Suprapubic skin (tissue), 4 donors: ENCODE results near the gene RAD51AP1. TPM values are rescaled to one million over a fixed set of nuclear protein-coding genes. Genes with fewer than 3 reads are reported as not detected.

Experiments used
- DNase-seq, 2 donors: peaks; one replicate each; pipeline ENCODE4 v3.0.0-alpha.2; 2019; ENCODE audit warnings: low spot score in 2 of 2
- H3K27ac ChIP-seq: fragments of 200-600 bp; sonication (generic); one replicate; pipeline ENCODE4 v1.5.1; 2019
- H3K27me3 ChIP-seq: fragments of 200-600 bp; sonication (generic); one replicate; pipeline ENCODE4 v1.5.1; 2019
- H3K36me3 ChIP-seq: fragments of 200-600 bp; sonication (generic); one replicate; pipeline ENCODE4 v1.5.1; 2019
- H3K4me1 ChIP-seq: fragments of 200-600 bp; sonication (generic); one replicate; pipeline ENCODE4 v1.5.1; 2019
- H3K4me3 ChIP-seq: fragments of 200-600 bp; sonication (generic); one replicate; pipeline ENCODE4 v1.5.1; 2019; ENCODE audit warnings: mild to moderate bottlenecking
- H3K9me3 ChIP-seq: fragments of 200-600 bp; sonication (generic); one replicate; pipeline ENCODE4 v1.5.1; 2019
- EP300 ChIP-seq: sonication (generic); formaldehyde crosslinking; IDR thresholded peaks from one replicate; pipeline ENCODE4 v1.6.1; 2017; ENCODE audit warnings: antibody characterized with exemption
- POLR2A ChIP-seq, 2 donors: fragments of 450-650 bp; IDR thresholded peaks; one replicate each; pipeline ENCODE4 v1.6.1; 2017; ENCODE audit warnings: antibody characterized with exemption in 2 of 2, mild to moderate bottlenecking in 2 of 2, moderate library complexity in 2 of 2
- POLR2AphosphoS5 ChIP-seq, 3 donors: sonication (generic); formaldehyde crosslinking; IDR thresholded peaks; one replicate each; pipeline ENCODE4 v1.6.1; 2017; ENCODE audit warnings: antibody characterized with exemption in 3 of 3
- WGBS: methylation state at CpG from one replicate; pipeline ENCODE4 v1.1.5; 2018; 5-methylcytosine and 5-hydroxymethylcytosine counted together
- total RNA-seq, 4 donors: library from RNA; depleted of rRNA; stranded (reverse); fragments of >200 nt; gene quantifications; one replicate each; pipeline ENCODE4 v1.1.0, GENCODE V29; 2016
- TF ChIP-seq, protein P1 (sequence below), 2 donors: fragments of 200-600 bp in 1 of 2; fragments of 450-650 bp in 1 of 2; sonication (generic) in 1 of 2; IDR thresholded peaks; one replicate each; pipeline ENCODE4 v1.5.1; 2016 to 2019; ENCODE audit warnings: antibody characterized with exemption in 2 of 2, mild to moderate bottlenecking in 1 of 2, moderate library complexity in 1 of 2

Gene RAD51AP1
- total RNA-seq, 4 donors from 2014 or later, result 1.6 to 6.6 (median 3.2) TPM

DNA sequence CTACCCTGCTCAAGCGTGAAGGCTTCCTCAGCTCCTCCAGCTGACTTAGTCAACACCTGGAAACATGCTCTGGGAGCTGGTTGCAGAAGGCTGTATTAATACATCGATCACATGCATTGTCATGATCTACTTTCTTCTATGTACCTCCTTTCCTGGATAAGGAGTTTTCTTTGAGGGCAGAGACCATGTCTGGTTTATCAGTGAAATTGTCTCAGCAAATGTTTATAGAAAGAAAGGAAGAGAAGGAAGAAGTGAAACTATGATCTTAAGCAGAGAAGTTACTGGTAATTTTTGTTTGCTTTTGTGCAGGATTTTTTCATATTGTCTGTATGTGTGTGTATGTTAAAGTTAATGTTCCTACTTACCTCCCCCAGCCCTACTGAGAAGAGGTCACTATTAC lies 27.8 kb downstream of the RAD51AP1 start:
- H3K27ac ChIP-seq, result no peak overlapping the region
- 83% methylated on average over 2 of the region's 2 CpGs for WGBS
- no peak for DNase-seq
- H3K4me1 ChIP-seq, result peaks cover 10% of the 10 kb centered on the region
- H3K27me3 ChIP-seq, result no peaks in the 10 kb centered on the region
- H3K4me3 ChIP-seq, result no peak overlapping the region
- TF ChIP-seq POLR2AphosphoS5 (IDR thresholded peaks at IDR 0.05) (no peak), POLR2A (IDR thresholded peaks at IDR 0.05) (no peak), EP300 (no peak)
- TF ChIP-seq, protein P1, sequence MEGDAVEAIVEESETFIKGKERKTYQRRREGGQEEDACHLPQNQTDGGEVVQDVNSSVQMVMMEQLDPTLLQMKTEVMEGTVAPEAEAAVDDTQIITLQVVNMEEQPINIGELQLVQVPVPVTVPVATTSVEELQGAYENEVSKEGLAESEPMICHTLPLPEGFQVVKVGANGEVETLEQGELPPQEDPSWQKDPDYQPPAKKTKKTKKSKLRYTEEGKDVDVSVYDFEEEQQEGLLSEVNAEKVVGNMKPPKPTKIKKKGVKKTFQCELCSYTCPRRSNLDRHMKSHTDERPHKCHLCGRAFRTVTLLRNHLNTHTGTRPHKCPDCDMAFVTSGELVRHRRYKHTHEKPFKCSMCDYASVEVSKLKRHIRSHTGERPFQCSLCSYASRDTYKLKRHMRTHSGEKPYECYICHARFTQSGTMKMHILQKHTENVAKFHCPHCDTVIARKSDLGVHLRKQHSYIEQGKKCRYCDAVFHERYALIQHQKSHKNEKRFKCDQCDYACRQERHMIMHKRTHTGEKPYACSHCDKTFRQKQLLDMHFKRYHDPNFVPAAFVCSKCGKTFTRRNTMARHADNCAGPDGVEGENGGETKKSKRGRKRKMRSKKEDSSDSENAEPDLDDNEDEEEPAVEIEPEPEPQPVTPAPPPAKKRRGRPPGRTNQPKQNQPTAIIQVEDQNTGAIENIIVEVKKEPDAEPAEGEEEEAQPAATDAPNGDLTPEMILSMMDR (IDR thresholded peaks at IDR 0.05), result no peak
- H3K36me3 ChIP-seq, result no peaks in the 10 kb centered on the region
- H3K9me3 ChIP-seq, result no peaks in the 10 kb centered on the region

DNA sequence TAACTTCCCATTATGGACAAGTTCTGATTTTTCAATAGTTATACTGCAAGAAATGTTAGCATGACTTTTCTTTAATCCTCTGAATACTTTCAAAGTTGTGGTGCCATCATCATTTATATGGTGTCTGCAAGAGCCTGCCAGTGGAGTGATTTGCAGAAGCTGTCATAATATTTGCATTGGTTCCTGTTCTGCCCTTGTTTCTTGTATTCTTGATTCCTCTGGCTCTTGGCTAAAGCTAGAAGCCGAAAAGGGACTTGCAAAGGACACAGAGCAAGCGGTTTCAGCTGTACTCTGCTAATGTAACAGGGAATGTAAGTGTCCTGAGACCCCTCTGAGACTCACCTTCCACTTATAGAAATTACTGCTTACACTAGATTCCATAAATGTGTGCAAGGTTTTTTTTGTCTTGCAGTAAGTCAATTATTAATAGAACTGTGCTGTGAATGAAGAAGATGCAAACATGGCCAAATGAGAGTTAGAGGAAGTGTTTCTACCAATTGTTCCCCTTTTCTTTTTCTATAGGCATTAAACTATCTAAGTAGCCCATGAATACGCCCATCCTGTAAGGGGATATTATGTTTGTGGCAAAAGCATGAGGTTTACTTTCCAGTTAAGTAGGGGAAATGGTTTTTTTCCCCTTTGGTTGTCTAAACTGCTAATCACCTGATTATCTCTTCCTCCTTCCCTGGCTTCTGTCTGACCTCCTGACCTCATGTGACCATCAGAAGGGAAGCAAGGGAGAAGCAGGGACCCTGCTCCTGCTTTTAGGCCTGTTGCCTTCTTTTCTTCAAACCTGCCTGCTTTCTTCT lies 28.6 kb downstream of the RAD51AP1 start:
- no peak for DNase-seq
- no peak overlapping the region for H3K4me3 ChIP-seq
- 86% methylated on average over 3 of the region's 3 CpGs for WGBS

DNA sequence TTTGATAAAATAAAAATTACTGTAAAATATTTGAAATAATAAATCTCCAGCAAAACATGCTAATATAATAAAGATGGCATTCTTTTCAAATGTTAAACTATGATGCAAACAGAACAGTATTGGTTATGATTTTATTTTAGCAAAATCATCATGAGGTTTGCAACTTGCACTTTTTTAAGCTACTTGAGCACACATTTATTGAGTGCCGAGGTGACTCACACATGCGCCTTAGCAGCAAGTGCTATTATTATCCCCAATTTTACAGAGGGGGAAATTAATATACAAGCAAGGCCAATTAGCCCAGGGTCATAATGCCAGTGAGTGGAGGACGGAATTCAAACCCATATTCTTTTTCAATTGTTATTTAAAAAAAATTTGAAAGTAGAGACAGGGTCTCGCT lies 30.6 kb downstream of the RAD51AP1 start:
- H3K9me3 ChIP-seq, result no peaks in the 10 kb centered on the region
- no peaks in the 10 kb centered on the region for H3K27me3 ChIP-seq
- DNase-seq, result no peak
- H3K4me3 ChIP-seq, result no peak overlapping the region
- no peak overlapping the region for H3K27ac ChIP-seq
- H3K4me1 ChIP-seq, result no peaks in the 10 kb centered on the region
- TF ChIP-seq POLR2A (IDR thresholded peaks at IDR 0.05), result no peak
- TF ChIP-seq POLR2AphosphoS5 (IDR thresholded peaks at IDR 0.05), result no peak
- no peak for TF ChIP-seq EP300
- TF ChIP-seq, protein P1 (IDR thresholded peaks at IDR 0.05), result no peak
- 81% methylated on average over 4 of the region's 4 CpGs for WGBS
- H3K36me3 ChIP-seq, result no peaks in the 10 kb centered on the region

More for the DNA sequence above, 28.6 kb downstream of the RAD51AP1 start:
- no peak for TF ChIP-seq POLR2AphosphoS5 (IDR thresholded peaks at IDR 0.05)
- TF ChIP-seq EP300, result no peak
- Histone ChIP-seq H3K4me1 (peaks cover 3% of the 10 kb centered on the region), H3K27ac (no peak overlapping the region), H3K9me3 (no peaks in the 10 kb centered on the region), H3K36me3 (no peaks in the 10 kb centered on the region), H3K27me3 (no peaks in the 10 kb centered on the region)

DNA sequence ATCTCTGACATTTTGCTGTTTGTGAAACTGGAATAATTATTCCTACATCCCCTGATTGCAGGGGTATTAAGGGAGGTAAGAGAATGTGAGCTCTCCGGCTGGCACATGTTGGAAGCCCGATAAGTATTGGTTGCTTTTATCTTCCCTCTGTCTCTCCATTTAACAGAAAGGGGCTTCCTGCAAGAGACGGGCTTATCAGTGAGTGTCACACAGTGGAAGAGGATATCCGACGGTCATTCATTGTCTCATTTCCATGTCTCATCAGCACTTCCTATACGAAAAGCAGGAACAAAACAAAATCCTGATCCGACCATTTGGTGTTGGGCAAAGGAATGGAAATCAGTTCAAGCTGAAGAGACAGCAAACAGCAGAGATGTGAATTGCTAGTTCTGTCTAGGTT lies 34.0 kb downstream of the RAD51AP1 start:
- WGBS, result 85% methylated on average over 7 of the region's 7 CpGs
- no peaks in the 10 kb centered on the region for H3K9me3 ChIP-seq
- TF ChIP-seq, protein P1 (IDR thresholded peaks at IDR 0.05), result no peak
- no peak overlapping the region for H3K4me3 ChIP-seq
- H3K36me3 ChIP-seq, result no peaks in the 10 kb centered on the region
- H3K27ac ChIP-seq, result no peak overlapping the region
- H3K27me3 ChIP-seq, result no peaks in the 10 kb centered on the region
- DNase-seq, result no peak
- H3K4me1 ChIP-seq, result no peaks in the 10 kb centered on the region

DNA sequence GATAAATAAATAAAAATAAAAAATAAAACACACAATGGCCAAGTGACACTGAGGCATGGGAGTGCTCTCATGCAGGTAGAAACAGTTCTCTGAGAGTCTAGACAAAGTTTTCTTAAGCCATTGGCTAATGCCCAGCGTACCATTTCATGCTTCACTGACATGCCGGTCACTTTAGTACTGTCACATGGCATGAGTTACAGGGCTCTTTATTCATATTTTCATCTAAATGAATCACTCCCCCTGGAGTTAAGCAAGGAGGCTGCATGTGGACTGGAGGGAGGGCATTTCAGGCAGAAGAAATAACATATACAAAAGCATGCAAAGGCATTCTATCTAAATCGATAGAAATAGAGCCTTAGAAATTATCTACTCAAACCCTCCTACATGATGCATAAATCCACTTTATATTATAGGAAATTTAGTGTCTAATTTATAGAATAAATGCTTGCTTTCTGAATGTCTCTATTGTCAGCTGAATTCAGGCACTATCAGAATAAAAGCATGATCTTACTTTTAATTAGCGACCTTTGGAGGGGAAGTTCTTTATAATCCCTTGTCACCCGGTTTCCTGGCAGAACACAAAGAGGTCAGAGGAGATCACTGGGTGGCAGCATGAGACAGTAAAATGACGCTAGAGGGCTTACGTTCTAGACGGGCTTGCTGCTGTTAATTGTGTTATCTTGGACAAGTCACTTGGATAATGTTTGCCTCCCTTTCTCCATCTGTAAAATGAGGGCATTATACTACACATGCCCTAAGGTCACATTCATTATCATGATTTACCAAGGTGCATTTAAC lies 40.8 kb downstream of the RAD51AP1 start:
- Histone ChIP-seq H3K27me3 (no peaks in the 10 kb centered on the region), H3K9me3 (no peaks in the 10 kb centered on the region), H3K4me1 (no peaks in the 10 kb centered on the region), H3K4me3 (no peak overlapping the region), H3K27ac (no peak overlapping the region), H3K36me3 (no peaks in the 10 kb centered on the region)
- TF ChIP-seq, protein P1 (IDR thresholded peaks at IDR 0.05), result no peak
- TF ChIP-seq POLR2AphosphoS5 (IDR thresholded peaks at IDR 0.05) (no peak), EP300 (no peak), POLR2A (IDR thresholded peaks at IDR 0.05) (no peak)
- DNase-seq, result no peak
- 33% methylated on average over 8 of the region's 8 CpGs for WGBS
